ENCODE measurements around the gene BRIP1.

DNA sequence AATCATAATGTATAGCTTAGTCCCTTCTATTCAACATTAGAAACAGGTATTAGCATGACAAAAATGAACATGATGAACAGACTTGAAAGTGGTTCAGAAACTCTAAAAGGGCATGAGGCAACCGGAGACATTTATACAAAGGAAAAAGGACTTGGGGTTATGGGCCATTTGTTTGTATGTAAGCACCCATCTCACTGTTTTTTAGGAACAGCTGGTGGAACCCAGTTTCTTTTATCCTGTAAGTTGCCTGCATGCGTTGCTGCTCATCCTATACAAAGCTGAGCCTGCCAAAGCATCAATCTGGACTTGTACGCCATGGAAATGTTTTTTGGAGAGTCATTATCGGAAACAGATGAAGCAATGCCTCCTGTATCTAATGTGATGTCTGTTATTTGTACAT, 200.0 kb downstream of the BRIP1 start:
- TF ChIP-seq, protein P1, sequence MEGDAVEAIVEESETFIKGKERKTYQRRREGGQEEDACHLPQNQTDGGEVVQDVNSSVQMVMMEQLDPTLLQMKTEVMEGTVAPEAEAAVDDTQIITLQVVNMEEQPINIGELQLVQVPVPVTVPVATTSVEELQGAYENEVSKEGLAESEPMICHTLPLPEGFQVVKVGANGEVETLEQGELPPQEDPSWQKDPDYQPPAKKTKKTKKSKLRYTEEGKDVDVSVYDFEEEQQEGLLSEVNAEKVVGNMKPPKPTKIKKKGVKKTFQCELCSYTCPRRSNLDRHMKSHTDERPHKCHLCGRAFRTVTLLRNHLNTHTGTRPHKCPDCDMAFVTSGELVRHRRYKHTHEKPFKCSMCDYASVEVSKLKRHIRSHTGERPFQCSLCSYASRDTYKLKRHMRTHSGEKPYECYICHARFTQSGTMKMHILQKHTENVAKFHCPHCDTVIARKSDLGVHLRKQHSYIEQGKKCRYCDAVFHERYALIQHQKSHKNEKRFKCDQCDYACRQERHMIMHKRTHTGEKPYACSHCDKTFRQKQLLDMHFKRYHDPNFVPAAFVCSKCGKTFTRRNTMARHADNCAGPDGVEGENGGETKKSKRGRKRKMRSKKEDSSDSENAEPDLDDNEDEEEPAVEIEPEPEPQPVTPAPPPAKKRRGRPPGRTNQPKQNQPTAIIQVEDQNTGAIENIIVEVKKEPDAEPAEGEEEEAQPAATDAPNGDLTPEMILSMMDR (IDR thresholded peaks at IDR 0.05), result no peak
- TF ChIP-seq EZH2 (IDR thresholded peaks at IDR 0.05), result no peak
